WTC11 (cell line): ENCODE measurements around the gene ABR. TPM values are rescaled to one million over a fixed set of nuclear protein-coding genes. Genes with fewer than 3 reads are reported as not detected.
A peak's percentile ranks its signal among the peaks of the same experiment; 100 is the strongest.

ENCODE experiments used
- ATAC-seq: fragments of 200-7000 bp; cut with Tn5 transposase; 2 replicates; pipeline ENCODE4 v1.10.0; 2021; ENCODE audit warnings: mild to moderate bottlenecking, moderate library complexity
- CTCF ChIA-PET: fragments of 300-600 bp; sonication (Branson Sonifier 250); formaldehyde crosslinking; loops from one replicate; lab custom pipeline; 2021; ENCODE audit warnings: antibody characterized with exemption; lab: Charles Lee
- POLR2A ChIA-PET: fragments of 350-600 bp; sonication (Branson Sonifier 250); formaldehyde crosslinking; loops from one replicate; lab custom pipeline; 2021; ENCODE audit warnings: antibody characterized with exemption; lab: Charles Lee
- DNase-seq: peaks from one replicate; pipeline ENCODE4 v3.0.0; 2021; ENCODE audit warnings: low spot score
- H3K27ac Mint-ChIP-seq: 2 replicates; pipeline ENCODE4 v1.8.0; 2021; ENCODE audit warnings: mixed read lengths
- H3K27me3 Mint-ChIP-seq: 2 replicates; pipeline ENCODE4 v1.8.0; 2021; ENCODE audit warnings: low read depth, mild to moderate bottlenecking, moderate library complexity, mixed read lengths
- H3K36me3 Mint-ChIP-seq: 2 replicates; pipeline ENCODE4 v1.8.0; 2021; ENCODE audit warnings: mixed read lengths
- H3K4me1 Mint-ChIP-seq: 2 replicates; pipeline ENCODE4 v1.8.0; 2022; ENCODE audit warnings: mixed read lengths
- H3K4me3 Mint-ChIP-seq: 2 replicates; pipeline ENCODE4 v1.8.0; 2021; ENCODE audit warnings: mild to moderate bottlenecking, moderate library complexity, mixed read lengths
- H3K9me3 Mint-ChIP-seq: 2 replicates; pipeline ENCODE4 v1.8.0; 2021; ENCODE audit warnings: mixed read lengths
- AFF4 ChIP-seq: sonication (generic); formaldehyde crosslinking; IDR thresholded peaks from 2 replicates; pipeline ENCODE4 v1.8.1; 2023; ENCODE audit warnings: mild to moderate bottlenecking, missing genetic modification reagents, borderline replicate concordance
- ATF1 ChIP-seq: sonication (generic); formaldehyde crosslinking; IDR thresholded peaks from 2 replicates; pipeline ENCODE4 v1.8.1; 2023; ENCODE audit warnings: mild to moderate bottlenecking, moderate library complexity, missing genetic modification reagents
- CDX4 ChIP-seq: fragments of 250-450 bp; sonication (Bioruptor Pico); IDR thresholded peaks from 2 replicates; pipeline ENCODE4 v1.9.0; 2021; ENCODE audit warnings: moderate library complexity, mild to moderate bottlenecking, inconsistent platforms, borderline replicate concordance
- CREB1 ChIP-seq: sonication (generic); formaldehyde crosslinking; IDR thresholded peaks from 2 replicates; pipeline ENCODE4 v1.8.0; 2023; ENCODE audit warnings: mild to moderate bottlenecking, missing genetic modification reagents
- ERG ChIP-seq: fragments of 250-450 bp; sonication (Bioruptor Pico); IDR thresholded peaks from 2 replicates; pipeline ENCODE4 v1.8.0; 2021; ENCODE audit warnings: mild to moderate bottlenecking
- MYBL2 ChIP-seq: sonication (generic); formaldehyde crosslinking; IDR thresholded peaks from 2 replicates; pipeline ENCODE4 v1.8.1; 2023; ENCODE audit warnings: mild to moderate bottlenecking, moderate library complexity, missing genetic modification reagents
- NFYB ChIP-seq: sonication (generic); formaldehyde crosslinking; conservative IDR thresholded peaks from 2 replicates; pipeline ENCODE4 v1.8.0; 2022; ENCODE audit warnings: low read depth, missing genetic modification reagents
- PRRX2 ChIP-seq: fragments of 250-450 bp; sonication (Bioruptor Pico); IDR thresholded peaks from 2 replicates; pipeline ENCODE4 v1.8.0; 2021; ENCODE audit warnings: mild to moderate bottlenecking
- RORB ChIP-seq: fragments of 250-450 bp; sonication (Bioruptor Pico); IDR thresholded peaks from 2 replicates; pipeline ENCODE4 v1.9.0; 2021; ENCODE audit warnings: mild to moderate bottlenecking
- SMAD4 ChIP-seq: sonication (generic); formaldehyde crosslinking; IDR thresholded peaks from 2 replicates; pipeline ENCODE4 v1.8.0; 2022; ENCODE audit warnings: mild to moderate bottlenecking, missing genetic modification reagents
- SOX15 ChIP-seq: fragments of 250-450 bp; sonication (Bioruptor Pico); IDR thresholded peaks from 2 replicates; pipeline ENCODE4 v1.9.0; 2021; ENCODE audit warnings: mild to moderate bottlenecking
- SP1 ChIP-seq: sonication (generic); formaldehyde crosslinking; conservative IDR thresholded peaks from 2 replicates; pipeline ENCODE4 v1.8.1; 2022; ENCODE audit warnings: missing genetic modification reagents
- STAT6 ChIP-seq: sonication (generic); formaldehyde crosslinking; conservative IDR thresholded peaks from 2 replicates; pipeline ENCODE4 v1.8.1; 2023; ENCODE audit warnings: mild to moderate bottlenecking, low read depth, missing genetic modification reagents, moderate library complexity
- TP53 ChIP-seq: sonication (generic); formaldehyde crosslinking; IDR thresholded peaks from 2 replicates; pipeline ENCODE4 v1.8.1; 2023; ENCODE audit warnings: mild to moderate bottlenecking, missing genetic modification reagents
- ZBTB43 ChIP-seq: sonication (generic); formaldehyde crosslinking; IDR thresholded peaks from 2 replicates; pipeline ENCODE4 v1.8.1; 2023; ENCODE audit warnings: mild to moderate bottlenecking, missing genetic modification reagents
- ZNF281 ChIP-seq: sonication (generic); formaldehyde crosslinking; IDR thresholded peaks from 2 replicates; pipeline ENCODE4 v1.8.0; 2023; ENCODE audit warnings: mild to moderate bottlenecking, missing genetic modification reagents
- ZSCAN18 ChIP-seq: fragments of 250-450 bp; sonication (Bioruptor Pico); IDR thresholded peaks from 2 replicates; pipeline ENCODE4 v2.1.2; 2022; ENCODE audit warnings: mild to moderate bottlenecking, moderate library complexity
- total RNA-seq: library from RNA; stranded (reverse); gene quantifications from 3 replicates; pipeline ENCODE4 v1.2.3, GENCODE V29; 2021

ABR gene
- total RNA-seq, 1 experiment from 2014 or later: 38.0 TPM

GRCh38 chr17:1188812-1189504, 9.2 kb upstream of the ABR start:
- Mint-ChIP-seq H3K27ac (0 out of 2 replicates have a peak overlapping the region, but pooled peaks have one; percentile 33), H3K36me3 (no peaks in the 10 kb centered on the region), H3K4me1 (peaks cover 12% of the 10 kb centered on the region), H3K9me3 (no peaks in the 10 kb centered on the region), H3K4me3 (no peak overlapping the region), H3K27me3 (peaks cover 12% of the 10 kb centered on the region)
- DNase-seq: no peak
- ChIA-PET CTCF (interaction anchor here (0.5 to 3.8 kb wide), 7 partner anchors 12 to 133 kb away, joined by 3 to 99 read pairs (median 4); no protein-coding TSS in a partner anchor), POLR2A (no interaction called here)
- TF ChIP-seq ZBTB43 (CRISPR knock-in tag): no peak
- TF ChIP-seq NFYB: no peak
- no peak for TF ChIP-seq SOX15 (CRISPR knock-in tag)
- no peak for TF ChIP-seq ATF1 (CRISPR knock-in tag)
- TF ChIP-seq ZSCAN18 (CRISPR knock-in tag): no peak
- no peak for TF ChIP-seq ZNF281
- TF ChIP-seq AFF4: no peak
- TF ChIP-seq CREB1 (CRISPR knock-in tag): no peak
- no peak for TF ChIP-seq SP1
- no peak for TF ChIP-seq MYBL2
- no peak for TF ChIP-seq CDX4
- TF ChIP-seq RORB (CRISPR knock-in tag): no peak
- ATAC-seq: no peak

- peaks cover 14% of the 10 kb centered on the region for H3K4me1 Mint-ChIP-seq
- peak overlapping the region; percentile 30; the same call in 1 of the 2 replicates for H3K4me3 Mint-ChIP-seq
- H3K9me3 Mint-ChIP-seq: no peaks in the 10 kb centered on the region
- ChIA-PET POLR2A (no interaction called here), CTCF (interaction anchor here (0.5 to 3.8 kb wide), 52 partner anchors 8 to 403 kb away, joined by 3 to 99 read pairs (median 5); partner anchors contain the start of genes INPP5K, MYO1C and TIMM22)
- DNase-seq: peak; percentile 90
- ATAC-seq: peak; percentile 94
- H3K36me3 Mint-ChIP-seq: no peaks in the 10 kb centered on the region
- no peak overlapping the region; the same call in 1 of the 2 replicates for H3K27ac Mint-ChIP-seq
- H3K27me3 Mint-ChIP-seq: peaks cover 24% of the 10 kb centered on the region
- TF ChIP-seq TP53 (CRISPR knock-in tag): peak; percentile 68; the same call in 1 of the 2 replicates
- TF ChIP-seq PRRX2 (CRISPR knock-in tag): no peak
- no peak for TF ChIP-seq SMAD4 (CRISPR knock-in tag)
- no peak for TF ChIP-seq STAT6 (CRISPR knock-in tag)
- no peak for TF ChIP-seq SP1
- TF ChIP-seq ERG (CRISPR knock-in tag): no peak
Observed at GRCh38 chr17:1186923-1187771, 7.4 kb upstream of the ABR start.
